Measurements from ENCODE around the gene CACNA2D3.

GRCh38 chr3:55007971-55008370, 885.6 kb downstream of the CACNA2D3 start:
- no peak for TF ChIP-seq EZH2 (IDR thresholded peaks at IDR 0.05; ENCODE audit: low read depth)
- no peak for TF ChIP-seq CTCF (conservative IDR thresholded peaks at IDR 0.05)

All from PC-9 (cell line).